OCI-LY7 (cell line): ENCODE measurements around the gene ARSJ. TPM values are rescaled to one million over a fixed set of nuclear protein-coding genes. Genes with fewer than 3 reads are reported as not detected.

Experiments used
- BruUV-seq: library from RNA; stranded (reverse); fragments of 400-500 nt; replicated peaks from 2 replicates; lab custom pipeline; 2021; lab: Mats Ljungman, UMichigan
- CTCF ChIA-PET: fragments of 300-600 bp; sonication (Branson Sonifier 250); formaldehyde crosslinking; loops from one replicate; lab custom pipeline; 2022; ENCODE audit warnings: antibody characterized with exemption; ENCODE audit not compliant: unreplicated experiment; lab: Charles Lee
- POLR2A ChIA-PET: fragments of 300-600 bp; sonication (Branson Sonifier 250); formaldehyde crosslinking; loops from one replicate; lab custom pipeline; 2022; ENCODE audit warnings: antibody characterized with exemption; lab: Charles Lee
- DNase-seq: peaks from one replicate; pipeline ENCODE4 v3.0.0-alpha.2; 2015; ENCODE audit warnings: low spot score
- H2AFZ ChIP-seq: fragments of 200-600 bp; sonication (generic), shearing (Covaris generic); 2 replicates; pipeline ENCODE4 v1.6.1; 2014; ENCODE audit warnings: mild to moderate bottlenecking, antibody characterized with exemption, low read length, moderate library complexity
- H3K27ac ChIP-seq: fragments of 200-600 bp; sonication (generic); 2 replicates; pipeline ENCODE4 v1.5.1; 2014; ENCODE audit warnings: mixed run types, low read depth, mild to moderate bottlenecking, moderate library complexity, low read length, inconsistent platforms; ENCODE audit not compliant: poor library complexity, severe bottlenecking
- H3K36me3 ChIP-seq: fragments of 200-600 bp; sonication (generic); 2 replicates; pipeline ENCODE4 v1.6.1; 2014; ENCODE audit warnings: mild to moderate bottlenecking, antibody characterized with exemption, low read length, moderate library complexity, mixed read lengths; ENCODE audit not compliant: insufficient read depth
- H3K4me1 ChIP-seq: fragments of 200-600 bp; sonication (generic); 2 replicates; pipeline ENCODE4 v1.5.1; 2014; ENCODE audit warnings: mild to moderate bottlenecking, low read length; ENCODE audit not compliant: insufficient read depth, poor library complexity, severe bottlenecking
- H3K4me2 ChIP-seq: fragments of 200-600 bp; sonication (generic); 2 replicates; pipeline ENCODE4 v1.6.1; 2014; ENCODE audit warnings: mild to moderate bottlenecking, low read length
- H3K4me3 ChIP-seq: fragments of 200-600 bp; sonication (generic); 2 replicates; pipeline ENCODE4 v1.5.1; 2014; ENCODE audit warnings: mild to moderate bottlenecking, low read depth, low read length; ENCODE audit not compliant: poor library complexity, severe bottlenecking
- H3K79me2 ChIP-seq: fragments of 200-600 bp; sonication (generic); 2 replicates; pipeline ENCODE4 v1.6.1; 2016; ENCODE audit warnings: low read depth, mild to moderate bottlenecking, low read length, moderate library complexity, mixed read lengths; ENCODE audit not compliant: insufficient read depth
- H3K9me2 ChIP-seq: fragments of 200-600 bp; sonication (generic); 2 replicates; pipeline ENCODE4 v1.6.1; 2016; ENCODE audit warnings: mild to moderate bottlenecking, low read length, mixed read lengths; ENCODE audit not compliant: insufficient read depth
- H3K9me3 ChIP-seq: fragments of 200-600 bp; sonication (generic); 2 replicates; pipeline ENCODE4 v1.6.1; 2014; ENCODE audit warnings: mild to moderate bottlenecking, mixed run types, low read length, mixed read lengths
- H4K20me1 ChIP-seq: fragments of 200-600 bp; sonication (generic); 2 replicates; pipeline ENCODE4 v1.6.1; 2014; ENCODE audit warnings: mild to moderate bottlenecking, antibody characterized with exemption, low read length, moderate library complexity, mixed read lengths; ENCODE audit not compliant: insufficient read depth
- EZH2phosphoT487 ChIP-seq: fragments of 200-600 bp; sonication (generic); IDR thresholded peaks from 2 replicates; pipeline ENCODE4 v1.6.1; 2018; ENCODE audit warnings: low read depth, borderline replicate concordance, mild to moderate bottlenecking, mixed run types, antibody characterized with exemption, low read length, moderate library complexity, mixed read lengths
- intact Hi-C: fragments of 100-400 bp; cut with micrococcal nuclease; formaldehyde crosslinking; loops from one replicate; pipeline ENCODE4 v1.10.0; 2022; ENCODE audit not compliant: unreplicated experiment
- total RNA-seq, 2 experiments: library from RNA; depleted of rRNA in 1 of 2; stranded (reverse); fragments of >200 nt in 1 of 2; shearing (Covaris generic) in 1 of 2; gene quantifications; 2 replicates each; pipeline ENCODE4 v1.2.3, GENCODE V29; 2014 to 2022
- TF ChIP-seq, protein P1 (sequence below): fragments of 200-600 bp; sonication (generic); conservative IDR thresholded peaks from 2 replicates; pipeline ENCODE4 v1.5.1; 2014; ENCODE audit warnings: mild to moderate bottlenecking, antibody characterized with exemption, low read length, moderate library complexity, mixed read lengths

ARSJ gene
- total RNA-seq, 2 experiments from 2014 or later, result not detected

DNA sequence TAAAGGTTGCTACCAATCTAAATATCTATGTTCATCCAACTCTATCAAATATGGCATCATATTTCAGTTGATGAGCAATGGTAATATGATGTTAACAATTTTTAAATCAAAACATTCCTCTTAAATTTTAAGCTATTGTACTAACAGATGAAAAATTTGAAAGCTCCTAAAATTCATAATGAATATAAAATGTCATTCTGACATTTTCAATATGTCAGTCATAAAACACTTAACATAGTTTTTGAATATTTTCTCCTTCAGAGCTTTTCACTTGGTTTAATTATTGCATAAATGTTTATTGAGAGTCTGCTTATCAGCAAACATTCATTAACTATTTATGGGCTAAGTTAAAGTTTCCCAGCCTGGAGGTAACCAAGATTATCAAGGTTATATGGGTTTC is 11.8 kb downstream of the ARSJ start:
- CTCF ChIA-PET, result no interaction called here
- Histone ChIP-seq H3K4me2 (no peak overlapping the region), H3K36me3 (no peaks in the 10 kb centered on the region), H2AFZ (no peak overlapping the region), H3K79me2 (no peaks in the 10 kb centered on the region), H3K9me3 (no peaks in the 10 kb centered on the region), H3K9me2 (no peaks in the 10 kb centered on the region), H4K20me1 (no peaks in the 10 kb centered on the region), H3K27ac (no peak overlapping the region), H3K4me1 (no peaks in the 10 kb centered on the region), H3K4me3 (no peak overlapping the region)
- TF ChIP-seq EZH2phosphoT487, result no peak
- TF ChIP-seq, protein P1, sequence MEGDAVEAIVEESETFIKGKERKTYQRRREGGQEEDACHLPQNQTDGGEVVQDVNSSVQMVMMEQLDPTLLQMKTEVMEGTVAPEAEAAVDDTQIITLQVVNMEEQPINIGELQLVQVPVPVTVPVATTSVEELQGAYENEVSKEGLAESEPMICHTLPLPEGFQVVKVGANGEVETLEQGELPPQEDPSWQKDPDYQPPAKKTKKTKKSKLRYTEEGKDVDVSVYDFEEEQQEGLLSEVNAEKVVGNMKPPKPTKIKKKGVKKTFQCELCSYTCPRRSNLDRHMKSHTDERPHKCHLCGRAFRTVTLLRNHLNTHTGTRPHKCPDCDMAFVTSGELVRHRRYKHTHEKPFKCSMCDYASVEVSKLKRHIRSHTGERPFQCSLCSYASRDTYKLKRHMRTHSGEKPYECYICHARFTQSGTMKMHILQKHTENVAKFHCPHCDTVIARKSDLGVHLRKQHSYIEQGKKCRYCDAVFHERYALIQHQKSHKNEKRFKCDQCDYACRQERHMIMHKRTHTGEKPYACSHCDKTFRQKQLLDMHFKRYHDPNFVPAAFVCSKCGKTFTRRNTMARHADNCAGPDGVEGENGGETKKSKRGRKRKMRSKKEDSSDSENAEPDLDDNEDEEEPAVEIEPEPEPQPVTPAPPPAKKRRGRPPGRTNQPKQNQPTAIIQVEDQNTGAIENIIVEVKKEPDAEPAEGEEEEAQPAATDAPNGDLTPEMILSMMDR, result no peak
- POLR2A ChIA-PET, result interaction anchor here (0.5 to 1.0 kb wide), 3 partner anchors 103 to 667 kb away, joined by 3 read pairs; no protein-coding TSS in a partner anchor
- DNase-seq, result no peak
- BruUV-seq, result no TSS peak
- intact Hi-C loops, result no loop called here

DNA sequence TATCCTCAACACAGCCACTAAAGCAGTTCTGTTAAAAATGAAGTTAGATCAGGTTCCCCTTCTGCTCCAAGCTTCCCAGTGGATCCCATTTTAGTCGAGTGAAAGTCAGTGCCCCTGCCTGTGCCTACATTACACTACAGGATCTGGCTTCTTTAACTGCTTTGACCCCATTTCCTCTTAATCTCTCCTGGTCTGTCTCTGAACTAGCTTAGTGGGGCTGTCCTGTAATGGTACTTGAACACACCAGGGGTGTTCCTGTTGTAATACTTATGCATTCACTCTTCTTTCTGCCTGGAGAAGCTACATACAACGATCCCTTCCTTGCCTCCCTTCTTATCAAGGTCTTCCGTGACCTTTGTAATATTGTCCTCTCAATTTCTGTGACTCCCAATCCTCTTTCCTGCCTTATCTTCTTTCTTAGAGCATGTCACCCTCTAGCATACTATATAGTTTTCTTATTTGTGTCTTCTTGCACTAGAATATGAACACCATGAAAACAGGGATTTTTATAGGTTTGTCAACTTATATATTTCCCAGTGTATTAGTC is 16.7 kb downstream of the ARSJ start:
- no peak for DNase-seq
- TF ChIP-seq EZH2phosphoT487, result no peak
- TF ChIP-seq, protein P1, result no peak
- H3K9me2 ChIP-seq, result no peaks in the 10 kb centered on the region
- H3K79me2 ChIP-seq, result no peaks in the 10 kb centered on the region
- no peaks in the 10 kb centered on the region for H4K20me1 ChIP-seq
- no peaks in the 10 kb centered on the region for H3K36me3 ChIP-seq
- H3K9me3 ChIP-seq, result no peaks in the 10 kb centered on the region
- H3K27ac ChIP-seq, result no peak overlapping the region
- H3K4me1 ChIP-seq, result no peaks in the 10 kb centered on the region
- H3K4me2 ChIP-seq, result no peak overlapping the region
- ChIA-PET CTCF (no interaction called here), POLR2A (no interaction called here)
- intact Hi-C loops, result no loop called here
- no peak overlapping the region for H3K4me3 ChIP-seq
- no peak overlapping the region for H2AFZ ChIP-seq
- no TSS peak for BruUV-seq

DNA sequence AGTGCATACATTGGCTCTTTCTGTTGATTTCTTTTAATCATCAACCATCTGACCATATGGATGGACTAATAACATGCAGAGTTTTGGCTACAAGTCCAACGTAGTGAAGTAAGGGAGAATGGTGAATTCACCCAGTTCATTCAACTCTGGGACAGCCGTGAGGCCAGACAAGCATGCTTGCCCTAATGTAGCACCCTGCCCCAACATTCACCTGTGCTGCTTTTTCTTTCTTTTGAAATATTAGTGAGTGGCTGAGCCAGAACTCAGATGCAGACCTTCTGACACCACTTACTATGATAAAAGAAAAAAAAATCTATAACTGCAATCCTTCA is 17.5 kb downstream of the ARSJ start:
- no peak overlapping the region for H3K4me3 ChIP-seq
- TF ChIP-seq EZH2phosphoT487, result no peak
- TF ChIP-seq, protein P1, result no peak
- no peak overlapping the region for H3K27ac ChIP-seq
- H3K36me3 ChIP-seq, result no peaks in the 10 kb centered on the region
- no TSS peak for BruUV-seq
- no peaks in the 10 kb centered on the region for H3K9me3 ChIP-seq
- H4K20me1 ChIP-seq, result no peaks in the 10 kb centered on the region
- no peak for DNase-seq
- H3K79me2 ChIP-seq, result no peaks in the 10 kb centered on the region
- ChIA-PET CTCF (no interaction called here), POLR2A (no interaction called here)
- no peak overlapping the region for H3K4me2 ChIP-seq
- intact Hi-C loops, result no loop called here
- no peak overlapping the region for H2AFZ ChIP-seq
- H3K9me2 ChIP-seq, result no peaks in the 10 kb centered on the region
- no peaks in the 10 kb centered on the region for H3K4me1 ChIP-seq
